ENCODE measurements around the gene MSLN. TPM values are rescaled to one million over a fixed set of nuclear protein-coding genes. Genes with fewer than 3 reads are reported as not detected.
A peak's percentile ranks its signal among the peaks of the same experiment; 100 is the strongest.

Gene MSLN
- total and polyA plus RNA-seq, 2 of the 8 experiments (the other 6 are each of a cell fraction or from before 2014, with no cell fraction given), result 0.28 to 0.50 TPM

- Histone ChIP-seq H3K9ac (replicated peaks in 1 of 4; ENCODE audit: extremely low read depth in 1 of 4, low read depth in 3 of 4, low read length in 3 of 4) (no peak overlapping the region), H2BK120ac (replicated peaks; ENCODE audit: low read depth, low read length) (no peak overlapping the region), H3K4me3 (ENCODE audit: extremely low read depth in 1 of 4, insufficient read depth in 2 of 4, low read depth in 3 of 4, low read length in 4 of 4) (no peak overlapping the region), H3K27me3 (replicated peaks in 1 of 4; ENCODE audit: control insufficient read depth in 3 of 4, extremely low read depth in 1 of 4, insufficient read depth in 3 of 4, low read length in 3 of 4) (no peaks in the 10 kb centered on the region), H3K4me2 (ENCODE audit: insufficient read depth in 1 of 2, low read depth in 2 of 2, low read length in 2 of 2) (no peak overlapping the region), H2BK15ac (ENCODE audit: low read length) (0 out of 2 replicates have a peak overlapping the region, but pooled peaks have one; percentile 61), H3K79me2 (ENCODE audit: control insufficient read depth in 1 of 2, insufficient read depth in 2 of 2, low read length in 2 of 2) (no peaks in the 10 kb centered on the region), H3K14ac (ENCODE audit: insufficient read length) (no peak overlapping the region), H3K18ac (ENCODE audit: extremely low read depth, low read length) (no peak overlapping the region), H2AFZ (ENCODE audit: low read length) (no peak overlapping the region), H3K4ac (replicated peaks; ENCODE audit: insufficient read length, low read depth, low read length) (no peak overlapping the region), H4K20me1 (replicated peaks in 1 of 2; ENCODE audit: control insufficient read depth in 1 of 2, insufficient read depth in 2 of 2, low read length in 2 of 2) (no peaks in the 10 kb centered on the region), H4K8ac (ENCODE audit: extremely low read depth, insufficient read depth, low read length) (no peak overlapping the region), H2BK20ac (ENCODE audit: low read length) (no peak overlapping the region), H2AK5ac (ENCODE audit: low read depth, low read length) (no peak overlapping the region), H2BK5ac (ENCODE audit: low read depth, low read length) (no peak overlapping the region), H2BK12ac (ENCODE audit: low read depth, low read length) (no peak overlapping the region), H3K4me1 (replicated peaks in 1 of 4; ENCODE audit: control insufficient read depth in 3 of 4, insufficient read depth in 4 of 4, low read length in 3 of 4) (peaks cover 0 to 9% (median 6%) of the 10 kb centered on the region in 4 experiments; a peak in 5 of 7 replicates), H3K23ac (ENCODE audit: insufficient read length) (no peak overlapping the region), H4K5ac (ENCODE audit: insufficient read length, low read depth, low read length) (no peak overlapping the region), H3K23me2 (ENCODE audit: low read depth, low read length) (no peaks in the 10 kb centered on the region; the same call in 1 of the 2 replicates), H3K9me3 (ENCODE audit: insufficient read depth in 2 of 2, low read depth in 1 of 2, low read length in 1 of 2) (no peaks in the 10 kb centered on the region), H4K91ac (replicated peaks; ENCODE audit: insufficient read length, low read length) (no peak overlapping the region), H3K79me1 (ENCODE audit: low read depth, low read length) (no peaks in the 10 kb centered on the region), H3K56ac (replicated peaks; ENCODE audit: insufficient read length, low read depth, low read length) (no peak overlapping the region), H3K27ac (ENCODE audit: low read depth, low read length) (no peak overlapping the region), H3K36me3 (ENCODE audit: control insufficient read depth in 2 of 4, insufficient read depth in 4 of 4, low read length in 3 of 4) (no peaks in the 10 kb centered on the region)
- no peak for FAIRE-seq
- CTCF ChIA-PET (ENCODE audit: partially characterized antibody), result interaction anchor here (0.7 to 1.7 kb wide), 6 partner anchors 9 to 50 kb away, joined by 3 to 7 read pairs (median 3); partner anchors contain the start of genes CHTF18 and RPUSD1
- POLR2A ChIA-PET (ENCODE audit: partially characterized antibody), result interaction anchor here (1.1 kb wide), 1 partner anchor 45 kb away, joined by 3 read pairs; no protein-coding TSS in a partner anchor
- DNase-seq (ENCODE audit: low read depth in 1 of 2, low spot score in 2 of 2), result no peak
- 97% methylated on average over 29 of the region's 29 CpGs; no CpG with 5 or more reads in 1 of the 2 experiments for WGBS, 2 experiments (ENCODE audit: extremely low coverage in 1 of 2, insufficient coverage in 1 of 2, insufficient read length in 1 of 2, insufficient replicate concordance in 2 of 2, low coverage in 1 of 2, low lambda C conversion rate in 2 of 2, missing lambda C conversion rate in 1 of 2)
- TF ChIP-seq SUZ12 (IDR thresholded peaks at IDR 0.05; ENCODE audit: low read length), result no peak
- TF ChIP-seq SIRT6 (IDR thresholded peaks at IDR 0.05; ENCODE audit: low read length), result no peak
- no peak for TF ChIP-seq POLR2AphosphoS5 (IDR thresholded peaks at IDR 0.05; ENCODE audit: low read depth, low read length)
- no peak for TF ChIP-seq EP300 (IDR thresholded peaks at IDR 0.05; ENCODE audit: borderline replicate concordance in 1 of 2, low read depth in 2 of 2, low read length in 2 of 2)
- TF ChIP-seq HDAC6 (IDR thresholded peaks at IDR 0.05; ENCODE audit: low read depth, low read length), result no peak
- TF ChIP-seq TAF1 (IDR thresholded peaks at IDR 0.05; ENCODE audit: low read depth, low read length), result no peak
- TF ChIP-seq ATF3 (IDR thresholded peaks at IDR 0.05; ENCODE audit: insufficient read depth, low read depth, low read length), result no peak
- TF ChIP-seq GABPA (IDR thresholded peaks at IDR 0.05; ENCODE audit: borderline replicate concordance, insufficient read depth, low read length), result no peak
- TF ChIP-seq CBX8 (IDR thresholded peaks at IDR 0.05; ENCODE audit: borderline replicate concordance, low read depth, low read length), result no peak
- TF ChIP-seq ZNF274 (IDR thresholded peaks at IDR 0.05; ENCODE audit: borderline replicate concordance, extremely low read depth, low read length), result no peak
- TF ChIP-seq MAFK (IDR thresholded peaks at IDR 0.05; ENCODE audit: low read depth, low read length), result no peak
- TF ChIP-seq ATF2 (IDR thresholded peaks at IDR 0.05; ENCODE audit: low read length), result no peak
Measured at GRCh38 chr16:765488-765865, 4.9 kb downstream of the MSLN start.
